NT2/D1 (cell line): ENCODE measurements around the gene WDR20.

Experiments used
- DNase-seq: peaks from one replicate; pipeline ENCODE4 v3.0.0-alpha.2; 2011; ENCODE audit warnings: low read depth, low spot score
- H3K27me3 ChIP-seq: 2 replicates; pipeline ENCODE4 v1.6.0; 2011; ENCODE audit warnings: mild to moderate bottlenecking; ENCODE audit not compliant: insufficient read length, insufficient read depth
- H3K36me3 ChIP-seq: 2 replicates; pipeline ENCODE4 v1.6.1; 2011; ENCODE audit warnings: mild to moderate bottlenecking, low read length, mixed read lengths; ENCODE audit not compliant: insufficient read depth, insufficient read length
- H3K4me1 ChIP-seq: 2 replicates; pipeline ENCODE4 v1.5.1; 2011; ENCODE audit not compliant: insufficient read depth, insufficient read length
- H3K4me3 ChIP-seq: 2 replicates; pipeline ENCODE4 v1.5.1; 2011; ENCODE audit warnings: low read depth; ENCODE audit not compliant: insufficient read length
- H3K9ac ChIP-seq: 2 replicates; pipeline ENCODE4 v1.6.0; 2011; ENCODE audit warnings: low read depth; ENCODE audit not compliant: insufficient read length
- H3K9me3 ChIP-seq: 2 replicates; pipeline ENCODE4 v1.5.1; 2011; ENCODE audit warnings: mild to moderate bottlenecking, low read length; ENCODE audit not compliant: insufficient read depth
- SUZ12 ChIP-seq: IDR thresholded peaks from 2 replicates; pipeline ENCODE4 v1.6.1; 2011; ENCODE audit not compliant: insufficient read length, insufficient read depth; ENCODE audit errors: extremely low read depth
- YY1 ChIP-seq: IDR thresholded peaks from 2 replicates; pipeline ENCODE4 v1.6.1; 2011; ENCODE audit not compliant: insufficient read length, insufficient read depth
- ZNF274 ChIP-seq: IDR thresholded peaks from 2 replicates; pipeline ENCODE4 v1.6.1; 2011; ENCODE audit warnings: mild to moderate bottlenecking, low read depth, low read length

WDR20 gene

DNA sequence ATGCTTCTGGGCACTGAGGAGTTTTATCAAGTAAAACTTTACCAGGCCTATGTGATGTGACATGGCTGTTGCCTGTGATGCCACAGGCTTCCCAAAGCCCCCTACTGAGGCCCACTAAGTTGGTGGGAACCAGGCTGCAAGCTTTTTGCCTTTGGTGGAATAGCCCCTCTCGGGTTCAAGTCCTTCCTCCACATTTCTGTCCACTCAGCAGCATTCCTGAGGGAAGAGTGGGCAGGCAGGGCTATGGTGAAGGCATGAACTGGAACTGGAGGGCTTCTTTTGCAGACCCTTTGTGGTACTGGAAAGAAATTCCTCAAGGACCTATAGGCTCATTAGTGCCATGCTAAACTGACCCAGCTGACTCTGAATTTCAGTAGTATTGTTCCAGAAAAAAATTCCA, 48.5 kb downstream of the WDR20 start:
- no peaks in the 10 kb centered on the region for H3K27me3 ChIP-seq
- H3K36me3 ChIP-seq, result no peaks in the 10 kb centered on the region
- no peak for TF ChIP-seq SUZ12
- TF ChIP-seq YY1, result no peak
- TF ChIP-seq ZNF274, result no peak
- H3K4me1 ChIP-seq, result peaks cover 6% of the 10 kb centered on the region
- H3K9ac ChIP-seq, result no peak overlapping the region
- no peak for DNase-seq
- no peaks in the 10 kb centered on the region for H3K9me3 ChIP-seq
- no peak overlapping the region for H3K4me3 ChIP-seq

DNA sequence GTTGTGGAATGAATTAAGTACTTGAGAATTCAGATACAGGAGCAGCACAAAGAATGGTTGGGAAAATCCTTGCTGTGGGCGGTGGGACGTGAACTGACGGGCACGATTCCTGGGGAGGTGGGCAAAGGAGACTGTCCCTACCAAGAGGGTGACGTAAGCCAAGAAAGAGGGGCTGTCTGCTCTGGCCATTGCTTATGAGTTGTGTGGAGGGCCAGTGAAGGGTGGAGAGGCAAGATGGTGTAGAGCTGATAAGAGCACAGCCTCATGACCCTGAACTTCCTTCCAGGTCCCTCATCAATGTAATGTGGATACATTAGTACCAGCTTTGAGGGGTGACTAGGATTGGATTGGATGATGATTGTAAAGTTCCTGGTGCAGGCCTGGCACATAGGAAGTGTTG, 50.2 kb downstream of the WDR20 start:
- Histone ChIP-seq H3K36me3 (no peaks in the 10 kb centered on the region), H3K4me3 (no peak overlapping the region), H3K9me3 (no peaks in the 10 kb centered on the region), H3K4me1 (peaks cover 6% of the 10 kb centered on the region), H3K27me3 (no peaks in the 10 kb centered on the region), H3K9ac (no peak overlapping the region)
- TF ChIP-seq SUZ12 (no peak), ZNF274 (no peak), YY1 (no peak)
- DNase-seq, result no peak

DNA sequence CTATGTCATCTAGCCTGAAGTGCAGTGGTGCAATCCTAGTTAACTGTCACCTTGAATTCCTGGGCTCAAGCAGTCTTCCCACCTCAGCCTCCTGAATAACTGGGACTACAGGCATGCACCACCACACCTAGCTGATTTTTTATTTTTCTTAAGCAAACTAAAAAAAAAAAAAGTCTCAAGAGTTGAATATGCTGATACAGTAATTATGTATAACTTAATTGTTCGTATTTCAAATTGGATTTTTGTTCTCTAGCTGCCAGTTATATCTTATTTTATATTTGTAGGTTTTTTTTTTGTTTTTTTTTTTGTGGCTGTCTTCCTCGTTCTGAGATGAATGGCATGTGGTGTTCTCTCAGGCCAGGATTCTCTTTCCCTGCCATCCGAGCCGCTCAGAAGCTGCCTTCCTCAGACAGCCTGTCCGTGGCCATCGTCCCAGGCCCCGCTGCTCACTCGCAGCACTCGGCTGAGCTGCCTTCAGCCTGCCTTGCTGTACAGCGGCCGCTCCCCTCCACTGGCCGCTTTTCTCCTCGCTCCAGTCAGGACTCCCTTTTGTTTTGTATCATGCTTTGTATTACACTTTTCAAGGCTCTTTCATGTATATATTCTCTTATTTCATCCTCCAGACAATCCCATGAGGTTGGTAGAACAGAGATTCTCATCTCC, 53.3 kb downstream of the WDR20 start:
- Histone ChIP-seq H3K27me3 (no peaks in the 10 kb centered on the region), H3K9me3 (no peaks in the 10 kb centered on the region), H3K4me3 (no peak overlapping the region), H3K9ac (no peak overlapping the region), H3K36me3 (peaks cover 23% of the 10 kb centered on the region), H3K4me1 (no peaks in the 10 kb centered on the region)
- TF ChIP-seq YY1, result no peak
- no peak for TF ChIP-seq SUZ12
- TF ChIP-seq ZNF274, result no peak
- DNase-seq, result no peak

DNA sequence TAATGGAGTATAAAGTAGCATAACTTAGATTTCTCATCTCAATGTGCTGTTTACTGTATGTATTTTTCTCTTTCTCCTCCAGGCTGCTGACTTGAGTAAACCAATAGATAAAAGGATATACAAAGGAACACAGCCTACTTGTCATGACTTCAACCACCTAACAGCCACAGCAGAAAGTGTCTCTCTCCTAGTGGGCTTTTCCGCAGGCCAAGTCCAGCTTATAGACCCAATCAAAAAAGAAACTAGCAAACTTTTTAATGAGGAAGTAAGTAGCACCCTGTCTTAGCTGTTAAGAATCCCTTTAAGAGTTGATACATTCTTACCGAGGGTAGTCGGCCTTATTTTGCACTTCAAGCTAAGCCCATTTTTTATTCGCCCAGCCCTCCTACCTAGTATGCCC, 55.2 kb downstream of the WDR20 start:
- Histone ChIP-seq H3K4me1 (no peaks in the 10 kb centered on the region), H3K9ac (no peak overlapping the region), H3K27me3 (no peaks in the 10 kb centered on the region), H3K4me3 (no peak overlapping the region), H3K9me3 (no peaks in the 10 kb centered on the region), H3K36me3 (peaks cover 38% of the 10 kb centered on the region)
- TF ChIP-seq ZNF274 (no peak), YY1 (no peak)
- no peak for DNase-seq

DNA sequence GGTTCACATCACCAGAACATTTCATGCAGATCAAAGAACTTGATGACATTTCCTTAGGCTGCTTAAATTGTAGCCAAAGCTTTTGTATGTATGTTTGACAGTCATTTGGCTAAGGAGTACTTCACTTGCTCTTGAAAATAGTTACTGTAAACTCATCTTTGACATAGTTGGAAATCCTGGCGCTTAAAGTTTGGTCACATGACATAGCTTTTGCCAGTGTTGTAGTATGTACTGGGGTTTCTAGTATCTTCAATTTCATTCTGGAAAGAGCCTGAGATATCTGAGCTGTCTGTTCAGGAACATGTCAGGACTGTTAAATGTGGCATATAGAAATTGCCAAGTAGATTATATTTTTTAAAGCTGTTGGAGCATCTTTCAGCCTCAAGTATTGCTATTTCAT, 55.7 kb downstream of the WDR20 start:
- Histone ChIP-seq H3K27me3 (no peaks in the 10 kb centered on the region), H3K9ac (no peak overlapping the region), H3K4me3 (no peak overlapping the region), H3K36me3 (peaks cover 38% of the 10 kb centered on the region), H3K9me3 (no peaks in the 10 kb centered on the region), H3K4me1 (no peaks in the 10 kb centered on the region)
- TF ChIP-seq SUZ12 (no peak), ZNF274 (no peak), YY1 (no peak)
- DNase-seq, result no peak

DNA sequence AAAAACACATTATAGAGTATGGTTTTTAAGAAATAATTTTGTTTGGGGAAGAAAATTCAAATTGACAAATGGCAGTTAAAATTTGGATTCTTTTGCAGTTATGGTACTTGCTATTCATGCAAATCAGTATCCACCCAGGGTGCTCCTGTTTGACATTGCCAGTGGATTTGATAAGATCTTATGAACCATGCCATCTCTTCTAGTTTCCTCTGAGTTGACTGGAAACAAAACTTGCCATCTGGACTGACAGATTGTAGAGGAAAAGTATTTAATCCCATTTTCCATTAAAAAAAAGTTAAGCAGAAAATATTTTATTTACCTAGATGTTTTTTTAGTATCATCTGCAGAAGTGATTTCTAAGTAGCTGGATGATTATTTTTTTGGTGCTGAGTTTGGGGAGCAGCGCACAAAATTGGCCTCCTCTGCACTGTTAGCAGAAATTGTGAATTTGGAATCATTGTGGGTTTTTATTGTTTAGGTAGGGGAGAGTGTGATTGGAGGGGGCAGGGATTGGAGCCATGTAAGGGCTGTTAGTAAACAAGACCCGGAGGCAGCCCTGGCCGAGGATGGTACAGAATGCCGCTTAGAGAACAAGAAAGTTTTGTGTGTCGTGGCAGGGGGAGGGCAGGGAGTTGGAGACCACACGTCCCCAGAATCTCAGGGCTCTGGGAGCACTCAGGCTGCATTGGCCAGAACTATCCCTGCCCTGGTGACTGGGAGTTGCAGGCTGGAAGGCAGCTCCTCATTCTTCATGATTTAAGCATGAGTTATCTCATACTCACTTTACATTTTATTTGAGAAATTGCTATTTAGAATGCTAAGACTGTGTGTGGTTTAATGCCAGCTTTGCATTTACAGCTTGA, 56.6 kb downstream of the WDR20 start:
- Histone ChIP-seq H3K36me3 (peaks cover 42% of the 10 kb centered on the region), H3K4me1 (no peaks in the 10 kb centered on the region), H3K4me3 (no peak overlapping the region), H3K9ac (no peak overlapping the region), H3K9me3 (no peaks in the 10 kb centered on the region), H3K27me3 (no peaks in the 10 kb centered on the region)
- TF ChIP-seq SUZ12 (no peak), YY1 (no peak), ZNF274 (no peak)
- DNase-seq, result no peak

DNA sequence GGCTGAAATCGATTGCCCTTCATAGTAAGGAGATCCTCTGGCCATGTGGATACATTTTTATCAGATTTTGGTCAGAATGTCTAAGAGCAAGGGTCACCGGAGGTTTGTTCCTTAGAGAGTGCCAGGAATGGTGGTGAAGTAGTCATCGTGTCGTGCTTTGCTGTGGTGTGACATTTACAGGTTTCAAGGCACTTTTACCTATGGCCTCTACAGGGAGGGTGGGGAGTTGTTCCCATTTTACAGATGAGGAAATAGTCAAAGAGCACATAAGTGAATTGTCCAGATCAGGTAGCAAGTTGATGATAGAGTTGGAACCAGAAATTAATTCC, 57.2 kb downstream of the WDR20 start:
- TF ChIP-seq SUZ12 (no peak), YY1 (no peak), ZNF274 (no peak)

More for the DNA sequence above, 57.2 kb downstream of the WDR20 start:
- Histone ChIP-seq H3K4me1 (peaks cover 2% of the 10 kb centered on the region), H3K4me3 (no peak overlapping the region), H3K27me3 (no peaks in the 10 kb centered on the region), H3K9ac (no peak overlapping the region), H3K9me3 (no peaks in the 10 kb centered on the region), H3K36me3 (peaks cover 42% of the 10 kb centered on the region)
- no peak for DNase-seq
